A673 (cell line): ENCODE data around the gene SLCO3A1. TPM values are rescaled to one million over a fixed set of nuclear protein-coding genes. Genes with fewer than 3 reads are reported as not detected.

ENCODE experiments used
- BruUV-seq: library from RNA; stranded (reverse); fragments of 400-500 nt; replicated peaks from 2 replicates; lab custom pipeline; 2021; lab: Mats Ljungman, UMichigan
- CTCF ChIA-PET: fragments of 300-600 bp; sonication (Branson Sonifier 250); formaldehyde crosslinking; loops from one replicate; lab custom pipeline; 2022; ENCODE audit warnings: antibody characterized with exemption; lab: Charles Lee
- POLR2A ChIA-PET: fragments of 300-600 bp; sonication (Branson Sonifier 250); formaldehyde crosslinking; loops from one replicate; lab custom pipeline; 2022; ENCODE audit warnings: antibody characterized with exemption; ENCODE audit not compliant: low non-redundant PET; lab: Charles Lee
- DNase-seq: peaks from one replicate; pipeline ENCODE4 v3.0.0-alpha.2; 2015; ENCODE audit warnings: low spot score
- H3K27ac ChIP-seq: fragments of 200-600 bp; sonication (generic); 2 replicates; pipeline ENCODE4 v1.5.1; 2016; ENCODE audit warnings: mixed run types, low read depth, mild to moderate bottlenecking, mixed read lengths, antibody characterized with exemption, low read length; ENCODE audit not compliant: poor library complexity, severe bottlenecking
- H3K27me3 ChIP-seq: fragments of 200-600 bp; sonication (generic); replicated peaks from 2 replicates; pipeline ENCODE4 v1.6.1; 2017; ENCODE audit warnings: mixed run types, low read depth, mild to moderate bottlenecking, mixed read lengths, antibody characterized with exemption, low read length; ENCODE audit not compliant: insufficient read depth, poor library complexity
- H3K36me3 ChIP-seq: fragments of 200-600 bp; sonication (generic); 2 replicates; pipeline ENCODE4 v1.6.1; 2016; ENCODE audit warnings: mixed run types, mild to moderate bottlenecking, mixed read lengths, antibody characterized with exemption, low read length; ENCODE audit not compliant: insufficient read depth, poor library complexity, severe bottlenecking
- H3K4me1 ChIP-seq: fragments of 200-600 bp; sonication (generic); 2 replicates; pipeline ENCODE4 v1.6.1; 2017; ENCODE audit warnings: mixed run types, mild to moderate bottlenecking, mixed read lengths, antibody characterized with exemption, low read length; ENCODE audit not compliant: insufficient read depth, poor library complexity, severe bottlenecking
- H3K4me3 ChIP-seq: fragments of 200-600 bp; sonication (generic); 2 replicates; pipeline ENCODE4 v1.5.1; 2016; ENCODE audit warnings: low read depth, mixed run types, mild to moderate bottlenecking, mixed read lengths, low read length; ENCODE audit not compliant: poor library complexity, severe bottlenecking
- H3K9me3 ChIP-seq: fragments of 200-600 bp; sonication (generic); 2 replicates; pipeline ENCODE4 v1.6.1; 2016; ENCODE audit warnings: mixed run types, low read depth, mild to moderate bottlenecking, mixed read lengths, antibody characterized with exemption, low read length; ENCODE audit not compliant: poor library complexity, severe bottlenecking
- CTCF ChIP-seq: fragments of 300-800, 200-600 bp; sonication (generic); conservative IDR thresholded peaks from 2 replicates; pipeline ENCODE4 v1.5.1; 2017; ENCODE audit warnings: low read depth, mild to moderate bottlenecking, antibody characterized with exemption, low read length, moderate library complexity, mixed read lengths
- EZH2 ChIP-seq: fragments of 200-600 bp; sonication (generic); IDR thresholded peaks from 2 replicates; pipeline ENCODE4 v1.6.1; 2017; ENCODE audit warnings: borderline replicate concordance, low read depth, mild to moderate bottlenecking, mixed read lengths, antibody characterized with exemption, low read length; ENCODE audit not compliant: poor library complexity, severe bottlenecking
- intact Hi-C: fragments of 100-400 bp; cut with micrococcal nuclease; formaldehyde crosslinking; loops from one replicate; pipeline ENCODE4 v1.10.0; 2022; ENCODE audit not compliant: unreplicated experiment
- total RNA-seq: library from RNA; stranded (reverse); gene quantifications from 2 replicates; pipeline ENCODE4 v1.2.3, GENCODE V29; 2021

Gene SLCO3A1
- total RNA-seq, 1 experiment from 2014 or later = 16.6 TPM

GRCh38 chr15:91988655-91989054 lies 135.1 kb downstream of the SLCO3A1 start:
- BruUV-seq = no TSS peak

GRCh38 chr15:91989821-91990220 lies 136.3 kb downstream of the SLCO3A1 start:
- CTCF ChIA-PET = no interaction called here
- no peaks in the 10 kb centered on the region for H3K36me3 ChIP-seq
- no peak for TF ChIP-seq CTCF
- no peak for TF ChIP-seq EZH2
- H3K4me1 ChIP-seq = no peaks in the 10 kb centered on the region
- no peaks in the 10 kb centered on the region for H3K27me3 ChIP-seq
- intact Hi-C loops = no loop called here
- H3K9me3 ChIP-seq = no peaks in the 10 kb centered on the region
- POLR2A ChIA-PET = no interaction called here
- BruUV-seq = no TSS peak
- no peak for DNase-seq
- H3K27ac ChIP-seq = no peak overlapping the region
- no peak overlapping the region for H3K4me3 ChIP-seq

More at GRCh38 chr15:91988655-91989054, 135.1 kb downstream of the SLCO3A1 start:
- Histone ChIP-seq H3K4me1 (no peaks in the 10 kb centered on the region), H3K9me3 (no peaks in the 10 kb centered on the region), H3K36me3 (no peaks in the 10 kb centered on the region), H3K27ac (no peak overlapping the region), H3K27me3 (no peaks in the 10 kb centered on the region), H3K4me3 (no peak overlapping the region)
- intact Hi-C loops = no loop called here
- POLR2A ChIA-PET = no interaction called here
- CTCF ChIA-PET = no interaction called here
- DNase-seq = no peak
- TF ChIP-seq CTCF = no peak
- TF ChIP-seq EZH2 = no peak

GRCh38 chr15:91992945-91993344 lies 139.4 kb downstream of the SLCO3A1 start:
- intact Hi-C loops = no loop called here
- no peak overlapping the region for H3K27ac ChIP-seq
- POLR2A ChIA-PET = no interaction called here
- H3K36me3 ChIP-seq = no peaks in the 10 kb centered on the region
- H3K27me3 ChIP-seq = no peaks in the 10 kb centered on the region
- no peaks in the 10 kb centered on the region for H3K4me1 ChIP-seq
- BruUV-seq = no TSS peak
- DNase-seq = no peak
- no peaks in the 10 kb centered on the region for H3K9me3 ChIP-seq
- TF ChIP-seq CTCF = no peak
- no peak overlapping the region for H3K4me3 ChIP-seq
- CTCF ChIA-PET = no interaction called here
